ENCODE measurements around the gene ZDHHC11.
"Not testable (repeated sequence)": the region's sequence is repeated elsewhere in the genome, so short reads cannot be mapped to it uniquely, and the experiment has no call there.

Gene ZDHHC11

GRCh38 chr5:820245-820644, 30.5 kb downstream of the ZDHHC11 start:
- no peak for DNase-seq (ENCODE audit: low read depth)
- no peak overlapping the region for H3K4me3 ChIP-seq (ENCODE audit: low read length)
- TF ChIP-seq CTCF (conservative IDR thresholded peaks at IDR 0.05; ENCODE audit: low read length) = no peak

- DNase-seq (ENCODE audit: low read depth) = no peak
- H3K4me3 ChIP-seq (ENCODE audit: low read length) = no peak overlapping the region
- TF ChIP-seq CTCF (conservative IDR thresholded peaks at IDR 0.05; ENCODE audit: low read length) = no peak
Observed at GRCh38 chr5:819078-819477, 31.7 kb downstream of the ZDHHC11 start.

- DNase-seq (ENCODE audit: low read depth) = no peak
- no peak for TF ChIP-seq CTCF (conservative IDR thresholded peaks at IDR 0.05; ENCODE audit: low read length)
- H3K4me3 ChIP-seq (ENCODE audit: low read length) = no peak overlapping the region
Observed at GRCh38 chr5:816176-816575, 34.6 kb downstream of the ZDHHC11 start.

GRCh38 chr5:815449-815848, 35.3 kb downstream of the ZDHHC11 start:
- no peak for TF ChIP-seq CTCF (conservative IDR thresholded peaks at IDR 0.05; ENCODE audit: low read length)
- H3K4me3 ChIP-seq (ENCODE audit: low read length) = no peak overlapping the region
- no peak for DNase-seq (ENCODE audit: low read depth)

- DNase-seq (ENCODE audit: low read depth); H3K4me3 ChIP-seq (ENCODE audit: low read length): not testable (repeated sequence)
Observed at GRCh38 chr5:813575-813974, 37.2 kb downstream of the ZDHHC11 start.

GRCh38 chr5:811384-811783, 39.4 kb downstream of the ZDHHC11 start:
- DNase-seq (ENCODE audit: low read depth) = not testable (repeated sequence)

GRCh38 chr5:807719-808514, 42.9 kb downstream of the ZDHHC11 start:
- not testable (repeated sequence) for DNase-seq (ENCODE audit: low read depth); H3K4me3 ChIP-seq (ENCODE audit: low read length)

More at GRCh38 chr5:811384-811783, 39.4 kb downstream of the ZDHHC11 start:
- not testable (repeated sequence) for H3K4me3 ChIP-seq (ENCODE audit: low read length)

GRCh38 chr5:801472-801871, 49.3 kb downstream of the ZDHHC11 start:
- no peak for TF ChIP-seq CTCF (conservative IDR thresholded peaks at IDR 0.05; ENCODE audit: low read length)
- no peak for DNase-seq (ENCODE audit: low read depth)
- H3K4me3 ChIP-seq (ENCODE audit: low read length) = no peak overlapping the region

- H3K4me3 ChIP-seq (ENCODE audit: low read length); DNase-seq (ENCODE audit: low read depth): not testable (repeated sequence)
Observed at GRCh38 chr5:801055-801454, 49.7 kb downstream of the ZDHHC11 start.

GRCh38 chr5:798505-799138, 52.2 kb downstream of the ZDHHC11 start:
- H3K4me3 ChIP-seq (ENCODE audit: low read length); DNase-seq (ENCODE audit: low read depth): not testable (repeated sequence)

GRCh38 chr5:797986-798385, 52.8 kb downstream of the ZDHHC11 start:
- H3K4me3 ChIP-seq (ENCODE audit: low read length); DNase-seq (ENCODE audit: low read depth): not testable (repeated sequence)

- DNase-seq (ENCODE audit: low read depth); H3K4me3 ChIP-seq (ENCODE audit: low read length): not testable (repeated sequence)
Observed at GRCh38 chr5:795873-796272, 54.9 kb downstream of the ZDHHC11 start.

GRCh38 chr5:794948-795347, 55.8 kb downstream of the ZDHHC11 start:
- H3K4me3 ChIP-seq (ENCODE audit: low read length); DNase-seq (ENCODE audit: low read depth): not testable (repeated sequence)
